ENCODE data around the gene MUC5AC. TPM values are rescaled to one million over a fixed set of nuclear protein-coding genes. Genes with fewer than 3 reads are reported as not detected.

Gene MUC5AC
- total RNA-seq, 1 donor from 2014 or later = not detected

- TF ChIP-seq, protein P1, sequence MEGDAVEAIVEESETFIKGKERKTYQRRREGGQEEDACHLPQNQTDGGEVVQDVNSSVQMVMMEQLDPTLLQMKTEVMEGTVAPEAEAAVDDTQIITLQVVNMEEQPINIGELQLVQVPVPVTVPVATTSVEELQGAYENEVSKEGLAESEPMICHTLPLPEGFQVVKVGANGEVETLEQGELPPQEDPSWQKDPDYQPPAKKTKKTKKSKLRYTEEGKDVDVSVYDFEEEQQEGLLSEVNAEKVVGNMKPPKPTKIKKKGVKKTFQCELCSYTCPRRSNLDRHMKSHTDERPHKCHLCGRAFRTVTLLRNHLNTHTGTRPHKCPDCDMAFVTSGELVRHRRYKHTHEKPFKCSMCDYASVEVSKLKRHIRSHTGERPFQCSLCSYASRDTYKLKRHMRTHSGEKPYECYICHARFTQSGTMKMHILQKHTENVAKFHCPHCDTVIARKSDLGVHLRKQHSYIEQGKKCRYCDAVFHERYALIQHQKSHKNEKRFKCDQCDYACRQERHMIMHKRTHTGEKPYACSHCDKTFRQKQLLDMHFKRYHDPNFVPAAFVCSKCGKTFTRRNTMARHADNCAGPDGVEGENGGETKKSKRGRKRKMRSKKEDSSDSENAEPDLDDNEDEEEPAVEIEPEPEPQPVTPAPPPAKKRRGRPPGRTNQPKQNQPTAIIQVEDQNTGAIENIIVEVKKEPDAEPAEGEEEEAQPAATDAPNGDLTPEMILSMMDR (conservative IDR thresholded peaks at IDR 0.05; ENCODE audit: low read depth, low read length) = no peak
- no peak for DNase-seq (ENCODE audit: low read depth)
- no peak overlapping the region for H3K4me3 ChIP-seq (ENCODE audit: low read depth, low read length)
Observed at GRCh38 chr11:1219834-1220815, 62.4 kb downstream of the MUC5AC start.

DNA sequence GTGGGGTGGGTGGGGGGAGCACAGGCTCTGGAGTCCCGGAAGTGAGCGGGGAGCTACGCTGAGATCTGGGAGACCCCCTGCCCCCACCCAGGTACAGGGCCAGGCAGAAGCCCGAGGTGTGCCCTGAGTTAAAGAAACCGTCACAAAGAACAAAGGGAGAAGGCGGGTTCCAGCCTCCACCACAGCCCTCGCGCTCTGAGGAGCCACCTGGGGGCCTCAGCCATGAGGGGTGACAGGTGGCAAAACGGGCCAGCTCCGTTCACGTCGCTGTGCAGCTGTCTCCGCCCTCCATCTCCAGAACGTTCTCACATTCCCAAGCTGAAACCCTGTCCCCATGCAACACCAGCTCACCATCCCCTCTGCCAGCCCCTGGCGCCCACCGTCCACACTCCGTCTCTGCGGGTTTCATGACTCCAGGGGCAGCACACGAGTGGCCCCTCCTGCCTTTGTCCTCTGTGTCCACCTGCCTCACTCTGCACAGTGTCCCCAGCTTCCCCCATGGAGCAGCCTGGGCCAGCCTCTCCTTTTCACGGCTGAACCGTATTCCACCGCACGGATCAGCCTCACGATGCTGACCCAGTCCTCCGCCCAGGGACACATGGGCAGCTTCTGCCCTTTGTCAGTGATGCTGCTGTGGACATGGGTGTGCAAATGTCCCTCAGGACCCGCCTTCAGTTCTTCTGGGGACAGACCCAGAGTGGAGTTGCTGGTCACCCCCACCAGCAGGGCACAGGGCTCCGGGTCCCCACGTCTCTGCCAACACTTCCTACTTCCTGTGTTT is 63.4 kb downstream of the MUC5AC start:
- H3K4me3 ChIP-seq (ENCODE audit: low read depth, low read length) = no peak overlapping the region
- DNase-seq (ENCODE audit: low read depth) = no peak
- TF ChIP-seq, protein P1 (conservative IDR thresholded peaks at IDR 0.05; ENCODE audit: low read depth, low read length) = no peak

- no peak for DNase-seq (ENCODE audit: low read depth)
- H3K4me3 ChIP-seq (ENCODE audit: low read depth, low read length) = no peak overlapping the region
- TF ChIP-seq, protein P1 (conservative IDR thresholded peaks at IDR 0.05; ENCODE audit: low read depth, low read length) = no peak
Observed at GRCh38 chr11:1221848-1222311, 64.1 kb downstream of the MUC5AC start.

- no peak for DNase-seq (ENCODE audit: low read depth)
- H3K4me3 ChIP-seq (ENCODE audit: low read depth, low read length) = no peak within 1 kb of the TSS
- TF ChIP-seq, protein P1 (conservative IDR thresholded peaks at IDR 0.05; ENCODE audit: low read depth, low read length) = no peak
Observed at GRCh38 chr11:1222491-1223345, 65.0 kb downstream of the MUC5AC start, which contains the start of gene MUC5B. Gene MUC5B, plus strand, starts transcription at chr11:1223066. Its CDS starts 58 bp downstream, at chr11:1223124.

- TF ChIP-seq, protein P1 (conservative IDR thresholded peaks at IDR 0.05; ENCODE audit: low read depth, low read length) = no peak
- H3K4me3 ChIP-seq (ENCODE audit: low read depth, low read length) = no peak overlapping the region
- no peak for DNase-seq (ENCODE audit: low read depth)
Observed at GRCh38 chr11:1223346-1224110, 65.8 kb downstream of the MUC5AC start.
